ENCODE measurements around the gene DDC.

DNA sequence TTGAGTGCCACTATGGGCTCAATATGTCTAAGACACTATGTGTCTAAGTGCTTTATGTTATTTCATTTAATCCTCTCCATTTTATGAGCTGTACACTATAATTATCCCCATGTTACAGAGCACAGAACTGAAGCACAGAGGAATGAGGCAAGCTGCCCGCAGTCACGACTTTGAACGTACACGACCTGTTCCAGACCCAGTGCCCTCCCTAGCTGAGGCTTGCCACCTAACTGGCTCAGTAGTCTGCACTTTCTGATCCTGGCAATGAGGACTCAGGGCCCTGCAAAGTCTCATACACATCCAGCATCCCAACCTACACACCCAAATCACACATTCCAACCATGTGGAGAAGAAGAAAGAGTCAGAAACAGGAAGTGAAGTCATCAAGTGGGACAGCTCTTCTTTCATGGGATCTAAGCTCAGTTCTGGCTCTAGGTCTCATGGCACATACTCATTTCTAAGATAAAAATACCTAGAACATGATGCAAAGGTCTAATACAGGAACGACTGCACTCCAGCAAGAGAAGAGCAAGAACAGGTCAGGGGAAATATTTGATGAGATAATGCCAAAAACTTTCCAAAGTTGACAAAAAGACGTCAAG, 42.4 kb upstream of the DDC start:
- TF ChIP-seq, protein P1, sequence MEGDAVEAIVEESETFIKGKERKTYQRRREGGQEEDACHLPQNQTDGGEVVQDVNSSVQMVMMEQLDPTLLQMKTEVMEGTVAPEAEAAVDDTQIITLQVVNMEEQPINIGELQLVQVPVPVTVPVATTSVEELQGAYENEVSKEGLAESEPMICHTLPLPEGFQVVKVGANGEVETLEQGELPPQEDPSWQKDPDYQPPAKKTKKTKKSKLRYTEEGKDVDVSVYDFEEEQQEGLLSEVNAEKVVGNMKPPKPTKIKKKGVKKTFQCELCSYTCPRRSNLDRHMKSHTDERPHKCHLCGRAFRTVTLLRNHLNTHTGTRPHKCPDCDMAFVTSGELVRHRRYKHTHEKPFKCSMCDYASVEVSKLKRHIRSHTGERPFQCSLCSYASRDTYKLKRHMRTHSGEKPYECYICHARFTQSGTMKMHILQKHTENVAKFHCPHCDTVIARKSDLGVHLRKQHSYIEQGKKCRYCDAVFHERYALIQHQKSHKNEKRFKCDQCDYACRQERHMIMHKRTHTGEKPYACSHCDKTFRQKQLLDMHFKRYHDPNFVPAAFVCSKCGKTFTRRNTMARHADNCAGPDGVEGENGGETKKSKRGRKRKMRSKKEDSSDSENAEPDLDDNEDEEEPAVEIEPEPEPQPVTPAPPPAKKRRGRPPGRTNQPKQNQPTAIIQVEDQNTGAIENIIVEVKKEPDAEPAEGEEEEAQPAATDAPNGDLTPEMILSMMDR (IDR thresholded peaks at IDR 0.05): no peak
- TF ChIP-seq POLR2A (IDR thresholded peaks at IDR 0.05) (no peak), POLR2AphosphoS5 (IDR thresholded peaks at IDR 0.05) (no peak)

All from sigmoid colon (tissue), 4 donors.